HepG2 (cell line): ENCODE measurements around the gene CIROP. TPM values are rescaled to one million over a fixed set of nuclear protein-coding genes. Genes with fewer than 3 reads are reported as not detected.

ENCODE experiments used
- ATAC-seq: fragments of 200-7000 bp; cut with Tn5 transposase; 3 replicates; pipeline ENCODE4 v1.9.1; 2020; ENCODE audit warnings: mild to moderate bottlenecking, moderate library complexity
- BruUV-seq: library from RNA; stranded (reverse); fragments of 400-500 nt; replicated peaks from 2 replicates; lab custom pipeline; 2021; lab: Mats Ljungman, UMichigan
- CTCF ChIA-PET: fragments of 300-600 bp; formaldehyde crosslinking; extraction: SDS; loops from one replicate; lab custom pipeline; 2021; ENCODE audit warnings: low total read pairs, inconsistent platforms, low intra/inter-chr PET ratio; lab: Yijun Ruan, JAX
- POLR2A ChIA-PET: fragments of 350-600 bp; sonication (Branson Sonifier 250); formaldehyde crosslinking; loops from one replicate; lab custom pipeline; 2020; ENCODE audit warnings: antibody characterized with exemption, inconsistent platforms; lab: Yijun Ruan, JAX
- DNase-seq: peaks from one replicate; pipeline ENCODE4 v3.0.0-alpha.2; 2015; ENCODE audit warnings: low spot score
- FAIRE-seq: peaks from 3 replicates; lab custom pipeline; 2011; peaks lifted over from hg19 to GRCh38; lab: Jason Lieb, UNC
- H2AFZ ChIP-seq: one replicate; pipeline ENCODE4 v1.6.1; 2011; ENCODE audit warnings: low read length, inconsistent platforms
- H3K27ac ChIP-seq: fragments of 300-600 bp; 3 replicates; pipeline ENCODE4 v1.8.0; 2011; ENCODE audit warnings: mixed run types, mild to moderate bottlenecking, mixed read lengths, low read length, inconsistent platforms; ENCODE audit not compliant: insufficient read depth; ENCODE audit errors: extremely low read length
- H3K27me3 ChIP-seq, 2 experiments: fragments of 200-600 bp in 1 of 2; 2 replicates in 1 of 2; 3 replicates in 1 of 2; pipeline versions ENCODE4 v1.6.0 to v1.8.0; 2011; ENCODE audit warnings: low read length in 2 of 2, mild to moderate bottlenecking in 2 of 2, moderate library complexity in 2 of 2, inconsistent platforms in 1 of 2; ENCODE audit not compliant: insufficient read depth in 2 of 2, control insufficient read depth in 1 of 2
- H3K36me3 ChIP-seq, 2 experiments: fragments of 200-600 bp in 1 of 2; replicated peaks in 1 of 2; 2 replicates in 1 of 2; 3 replicates in 1 of 2; pipeline versions ENCODE4 v1.5.1 to v1.8.0; 2011; ENCODE audit warnings: low read length in 2 of 2, inconsistent platforms in 1 of 2; ENCODE audit not compliant: insufficient read depth in 2 of 2, control insufficient read depth in 1 of 2
- H3K4me1 ChIP-seq: 2 replicates; pipeline ENCODE4 v1.5.1; 2012; ENCODE audit warnings: low read length, inconsistent platforms; ENCODE audit not compliant: insufficient read depth
- H3K4me2 ChIP-seq: 2 replicates; pipeline ENCODE4 v1.6.0; 2011; ENCODE audit warnings: low read depth, low read length, inconsistent platforms
- H3K4me3 ChIP-seq, 3 experiments: fragments of 200-600 bp in 1 of 3; sonication (generic), shearing (Covaris generic) in 1 of 3; replicated peaks in 1 of 3; 2 replicates each; pipeline ENCODE4 v1.5.1; 2011 to 2016; ENCODE audit warnings: low read length in 3 of 3, inconsistent platforms in 2 of 3, low read depth in 2 of 3, mild to moderate bottlenecking in 2 of 3, control low read depth in 1 of 3, mixed read lengths in 1 of 3; ENCODE audit not compliant: insufficient read depth in 1 of 3
- H3K79me2 ChIP-seq: one replicate; pipeline ENCODE4 v1.6.1; 2011; ENCODE audit warnings: low read length, inconsistent platforms; ENCODE audit not compliant: insufficient read depth
- H3K9ac ChIP-seq: 2 replicates; pipeline ENCODE4 v1.6.0; 2011; ENCODE audit warnings: mild to moderate bottlenecking, low read depth, low read length, inconsistent platforms; ENCODE audit not compliant: insufficient read depth
- H3K9me3 ChIP-seq: 2 replicates; pipeline ENCODE4 v1.5.1; 2012; ENCODE audit warnings: mild to moderate bottlenecking, low read length
- H4K20me1 ChIP-seq: 2 replicates; pipeline ENCODE4 v1.6.0; 2011; ENCODE audit warnings: inconsistent platforms, mild to moderate bottlenecking, low read length, moderate library complexity; ENCODE audit not compliant: insufficient read depth
- CBX1 ChIP-seq: IDR thresholded peaks from one replicate; pipeline ENCODE4 v1.6.1; 2016; ENCODE audit warnings: antibody characterized with exemption, low read depth
- CREBL2 ChIP-seq: sonication (generic); formaldehyde crosslinking; IDR thresholded peaks from 2 replicates; pipeline ENCODE4 v1.8.1; 2023; ENCODE audit warnings: missing genetic modification reagents, mild to moderate bottlenecking, borderline replicate concordance
- MIXL1 ChIP-seq: IDR thresholded peaks from 2 replicates; pipeline ENCODE4 v1.6.1; 2016
- MTA1 ChIP-seq: sonication (generic); formaldehyde crosslinking; IDR thresholded peaks from 2 replicates; pipeline ENCODE4 v1.4.0; 2020; ENCODE audit warnings: missing genetic modification reagents, mild to moderate bottlenecking, borderline replicate concordance
- RFX1 ChIP-seq: fragments of 450-650 bp; IDR thresholded peaks from 2 replicates; pipeline ENCODE4 v1.6.1; 2017
- SAP130 ChIP-seq: IDR thresholded peaks from 2 replicates; pipeline ENCODE4 v1.6.1; 2016; ENCODE audit warnings: low read depth
- SP5 ChIP-seq: IDR thresholded peaks from 2 replicates; pipeline ENCODE4 v1.6.1; 2016; ENCODE audit warnings: low read depth, borderline replicate concordance
- ZBTB44 ChIP-seq: sonication (generic); formaldehyde crosslinking; IDR thresholded peaks from 2 replicates; pipeline ENCODE4 v1.4.0; 2020; ENCODE audit warnings: missing genetic modification reagents
- ZNF224 ChIP-seq: sonication (generic); formaldehyde crosslinking; IDR thresholded peaks from 2 replicates; pipeline ENCODE4 v1.5.0; 2020; ENCODE audit warnings: mild to moderate bottlenecking, missing genetic modification reagents
- ZNF230 ChIP-seq: sonication (generic); formaldehyde crosslinking; IDR thresholded peaks from 2 replicates; pipeline ENCODE4 v1.4.0; 2020; ENCODE audit warnings: mild to moderate bottlenecking, missing genetic modification reagents
- ZNF281 ChIP-seq: sonication (generic); formaldehyde crosslinking; IDR thresholded peaks from 2 replicates; pipeline ENCODE4 v1.4.0; 2020; ENCODE audit warnings: missing genetic modification reagents, borderline replicate concordance
- ZNF331 ChIP-seq: sonication (generic); formaldehyde crosslinking; IDR thresholded peaks from 2 replicates; pipeline ENCODE4 v1.4.0; 2020; ENCODE audit warnings: missing genetic modification reagents
- ZNF451 ChIP-seq: sonication (generic); formaldehyde crosslinking; IDR thresholded peaks from 2 replicates; pipeline ENCODE4 v1.5.0; 2020; ENCODE audit warnings: mild to moderate bottlenecking, missing genetic modification reagents
- ZNF619 ChIP-seq: sonication (generic); formaldehyde crosslinking; IDR thresholded peaks from 2 replicates; pipeline ENCODE4 v1.4.0; 2020; ENCODE audit warnings: mild to moderate bottlenecking, missing genetic modification reagents
- ZNF704 ChIP-seq: sonication (generic); formaldehyde crosslinking; IDR thresholded peaks from 2 replicates; pipeline ENCODE4 v1.8.1; 2023; ENCODE audit warnings: mild to moderate bottlenecking, inconsistent platforms, moderate library complexity, missing genetic modification reagents, borderline replicate concordance
- ZNF891 ChIP-seq: sonication (generic); formaldehyde crosslinking; IDR thresholded peaks from 2 replicates; pipeline ENCODE4 v1.5.0; 2020; ENCODE audit warnings: mild to moderate bottlenecking, missing genetic modification reagents
- WGBS: methylation state at CpG from one replicate; pipeline ENCODE4 v1.1.6; 2017; ENCODE audit warnings: low lambda C conversion rate; 5-methylcytosine and 5-hydroxymethylcytosine counted together
- in situ Hi-C: cut with HindIII; loops from 2 replicates; pipeline ENCODE4 v1.10.0; 2017; ENCODE audit warnings: low pct_unique_long_range_greater_than_20kb; ENCODE audit not compliant: extremely low pct_ligation_motif_present
- intact Hi-C: fragments of 100-400 bp; cut with micrococcal nuclease; formaldehyde crosslinking; loops from one replicate; pipeline ENCODE4 v1.10.0; 2022; ENCODE audit not compliant: unreplicated experiment
- polyA plus RNA-seq, 8 experiments: library from polyadenylated mRNA; depleted of rRNA in 3 of 8; stranded (reverse) in 7 of 8; unstranded in 1 of 8; fragments of >200 nt; fragmentation: Illumina TruSeq in 4 of 8; extraction: Trizol in 4 of 8; gene quantifications; 2 replicates each; pipeline versions ENCODE4 v1.2.1 to v1.2.3, GENCODE V29; 2011 to 2016; ENCODE audit warnings: low read depth in 4 of 8, missing spikeins in 1 of 8, mixed read lengths in 1 of 8; ENCODE audit not compliant: insufficient read depth in 1 of 8
- total RNA-seq, 5 experiments: library from RNA; depleted of rRNA; stranded (reverse); fragments of >200 nt; fragmentation: Illumina TruSeq; extraction: Trizol; gene quantifications; 2 replicates each; pipeline ENCODE4 v1.2.3, GENCODE V29; 2016; ENCODE audit warnings: low read depth in 1 of 5

CIROP gene
- total and polyA plus RNA-seq, 2 of the 13 experiments (the other 11 are each of a cell fraction or from before 2014, with no cell fraction given) = 0.07 TPM; not detected in 1

GRCh38 chr14:23052182-23052623 is 52.6 kb downstream of the CIROP start:
- Histone ChIP-seq H3K9ac (no peak overlapping the region), H3K4me1 (peaks cover 25% of the 10 kb centered on the region), H3K79me2 (no peaks in the 10 kb centered on the region), H3K4me3 (no peak overlapping the region), H3K27me3 (peaks cover 0 to 6% of the 10 kb centered on the region in 2 experiments; a peak in 1 of 5 replicates), H3K4me2 (no peak overlapping the region; the same call in 1 of the 2 replicates), H2AFZ (no peak overlapping the region), H4K20me1 (no peaks in the 10 kb centered on the region), H3K9me3 (no peaks in the 10 kb centered on the region), H3K27ac (no peak overlapping the region), H3K36me3 (no peaks in the 10 kb centered on the region)
- WGBS = 44% methylated on average over 14 of the region's 14 CpGs
- FAIRE-seq = no peak
- POLR2A ChIA-PET = interaction anchor here (0.8 to 2.1 kb wide), 10 partner anchors 12 to 80 kb away, joined by 3 to 12 read pairs (median 6); partner anchors contain the start of genes ACIN1, AJUBA and PSMB5
- intact Hi-C loops = loop anchor here (1.0 kb wide), 2 partner anchors 58 to 66 kb away; no protein-coding TSS in a partner anchor
- ATAC-seq = peak; percentile 62
- BruUV-seq = no TSS peak
- DNase-seq = peak; percentile 65
- in situ Hi-C loops = loop anchor here (5.0 kb wide), 2 partner anchors 65 to 495 kb away; no protein-coding TSS in a partner anchor
- CTCF ChIA-PET = interaction anchor here (2.5 to 8.5 kb wide), 2 partner anchors 58 to 66 kb away, joined by 27 to 77 read pairs; no protein-coding TSS in a partner anchor
- 0 out of 2 replicates have a peak, but pooled peaks have one; percentile 21 for TF ChIP-seq ZBTB44 (CRISPR knock-in tag)
- TF ChIP-seq CBX1 = peak; percentile 30
- TF ChIP-seq SP5 (CRISPR knock-in tag) = peak; percentile 45; the same call in 1 of the 2 replicates
- 0 out of 2 replicates have a peak, but pooled peaks have one; percentile 58 for TF ChIP-seq ZNF230 (CRISPR knock-in tag)
- TF ChIP-seq RFX1 = peak; percentile 9; the same call in 1 of the 2 replicates
- TF ChIP-seq MIXL1 (CRISPR knock-in tag) = peak; percentile 38; the same call in 1 of the 2 replicates
- TF ChIP-seq MTA1 (CRISPR knock-in tag) = peak; percentile 83; the same call in 1 of the 2 replicates
- TF ChIP-seq SAP130 (CRISPR knock-in tag) = peak; percentile 51; the same call in 1 of the 2 replicates
- TF ChIP-seq ZNF619 (CRISPR knock-in tag) = 0 out of 2 replicates have a peak, but pooled peaks have one; percentile 13
- TF ChIP-seq ZNF891 (CRISPR knock-in tag) = no peak
- TF ChIP-seq ZNF451 (CRISPR knock-in tag) = peak; percentile 70; the same call in 1 of the 2 replicates
- TF ChIP-seq CREBL2 (CRISPR knock-in tag) = no peak
- TF ChIP-seq ZNF704 (CRISPR knock-in tag) = 0 out of 2 replicates have a peak, but pooled peaks have one; percentile 27
- TF ChIP-seq ZNF281 (CRISPR knock-in tag) = peak; percentile 82; the same call in 1 of the 2 replicates
- no peak for TF ChIP-seq ZNF224 (CRISPR knock-in tag)
- TF ChIP-seq ZNF331 (CRISPR knock-in tag) = peak; percentile 42; the same call in 1 of the 2 replicates
